Liver (tissue), 3 donors: ENCODE data around the gene THRB.

Experiments used
- CTCF ChIP-seq: fragments of 150-350 bp; IDR thresholded peaks from 2 replicates; pipeline ENCODE4 v1.5.1; 2017; ENCODE audit warnings: improper control_type of control experiment, low read depth, low read length; ENCODE audit not compliant: missing input control
- GABPA ChIP-seq, 2 donors: IDR thresholded peaks in 1 of 2; conservative IDR thresholded peaks in 1 of 2; 2 replicates each; pipeline ENCODE4 v1.6.1; 2016; ENCODE audit warnings: antibody characterized with exemption in 2 of 2, mild to moderate bottlenecking in 1 of 2, moderate library complexity in 1 of 2
- RXRA ChIP-seq, 2 donors: IDR thresholded peaks; 2 replicates each; pipeline ENCODE4 v1.6.1; 2017 to 2018; ENCODE audit warnings: antibody characterized with exemption in 2 of 2, mild to moderate bottlenecking in 1 of 2
- YY1 ChIP-seq: IDR thresholded peaks from 2 replicates; pipeline ENCODE4 v1.6.1; 2016; ENCODE audit warnings: antibody characterized with exemption, mild to moderate bottlenecking
- TF ChIP-seq, protein P1 (sequence below): IDR thresholded peaks from 2 replicates; pipeline ENCODE4 v1.6.1; 2016; ENCODE audit warnings: antibody characterized with exemption
- TF ChIP-seq, protein P2 (sequence below): IDR thresholded peaks from 2 replicates; pipeline ENCODE4 v1.6.1; 2016; ENCODE audit warnings: antibody characterized with exemption
- donor health status: healthy.
- donor health status: healthy.

DNA sequence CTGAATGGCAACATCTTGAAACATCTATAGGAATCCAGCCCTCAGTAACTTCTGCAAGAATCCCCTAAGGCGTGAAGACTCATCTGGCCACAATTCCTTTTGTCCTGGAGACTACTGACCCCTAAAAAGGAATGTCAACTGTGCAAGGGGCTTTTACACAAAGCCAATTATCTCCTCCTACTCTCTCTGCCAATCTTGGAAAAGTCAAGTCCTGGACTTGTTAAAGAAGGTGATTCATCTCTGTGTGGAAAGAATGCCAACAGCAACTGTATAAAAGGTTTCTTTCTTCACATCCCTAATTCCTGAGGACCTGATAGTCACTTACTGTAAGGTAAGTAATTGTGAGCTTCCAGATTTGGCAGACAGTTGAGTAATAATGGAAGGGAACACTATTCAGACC, 22.3 kb downstream of the THRB start:
- TF ChIP-seq CTCF (no peak), GABPA (IDR thresholded peaks at IDR 0.05 in 1 of 2, conservative IDR thresholded peaks at IDR 0.05 in 1 of 2) (no peak), RXRA (IDR thresholded peaks at IDR 0.05) (no peak), YY1 (no peak)
- TF ChIP-seq, protein P1, sequence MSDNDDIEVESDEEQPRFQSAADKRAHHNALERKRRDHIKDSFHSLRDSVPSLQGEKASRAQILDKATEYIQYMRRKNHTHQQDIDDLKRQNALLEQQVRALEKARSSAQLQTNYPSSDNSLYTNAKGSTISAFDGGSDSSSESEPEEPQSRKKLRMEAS, result no peak
- TF ChIP-seq, protein P2, sequence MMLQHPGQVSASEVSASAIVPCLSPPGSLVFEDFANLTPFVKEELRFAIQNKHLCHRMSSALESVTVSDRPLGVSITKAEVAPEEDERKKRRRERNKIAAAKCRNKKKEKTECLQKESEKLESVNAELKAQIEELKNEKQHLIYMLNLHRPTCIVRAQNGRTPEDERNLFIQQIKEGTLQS, result no peak
